RWPE1 (cell line): ENCODE data around the gene IGFBP3.

Source experiments
- CTCF ChIA-PET: fragments of 350-600 bp; sonication (Branson Sonifier 250); formaldehyde crosslinking; extraction: SDS; loops from one replicate; lab custom pipeline; 2021; lab: Yijun Ruan, JAX
- POLR2A ChIA-PET: fragments of 400-600 bp; formaldehyde crosslinking; extraction: SDS; loops from one replicate; lab custom pipeline; 2020; ENCODE audit warnings: antibody characterized with exemption; ENCODE audit not compliant: low non-redundant PET; lab: Yijun Ruan, JAX
- DNase-seq: peaks from one replicate; pipeline ENCODE4 v3.0.0; 2012; ENCODE audit warnings: low spot score
- H3K27ac ChIP-seq: fragments of 450-650 bp; 2 replicates; pipeline ENCODE4 v1.5.1; 2017
- CTCF ChIP-seq: fragments of 450-650 bp; conservative IDR thresholded peaks from 2 replicates; pipeline ENCODE4 v1.5.1; 2017; ENCODE audit warnings: low read depth, mild to moderate bottlenecking

Gene IGFBP3

GRCh38 chr7:45888993-45889366 is 32.1 kb downstream of the IGFBP3 start:
- TF ChIP-seq CTCF, result no peak
- POLR2A ChIA-PET, result no interaction called here
- DNase-seq, result no peak
- no peak overlapping the region for H3K27ac ChIP-seq
- CTCF ChIA-PET, result interaction anchor here (0.7 kb wide), 1 partner anchor 1365 kb away, joined by 3 read pairs; no protein-coding TSS in a partner anchor

- CTCF ChIA-PET, result interaction anchor here (0.6 to 0.7 kb wide), 3 partner anchors 273 to 1366 kb away, joined by 3 to 5 read pairs (median 3); no protein-coding TSS in a partner anchor
- no peak for DNase-seq
- POLR2A ChIA-PET, result no interaction called here
- no peak for TF ChIP-seq CTCF
- H3K27ac ChIP-seq, result no peak within 1 kb of the TSS
Observed at GRCh38 chr7:45888185-45888992, 32.7 kb downstream of the IGFBP3 start, which contains the start of gene IGFBP1. Gene IGFBP1, plus strand, starts transcription at chr7:45888488. Its CDS starts 165 bp downstream, at chr7:45888653.

- CTCF ChIA-PET, result interaction anchor here (0.6 to 0.7 kb wide), 2 partner anchors 274 to 1279 kb away, joined by 3 to 5 read pairs; no protein-coding TSS in a partner anchor
- no peak for DNase-seq
- POLR2A ChIA-PET, result no interaction called here
- TF ChIP-seq CTCF, result no peak
- H3K27ac ChIP-seq, result no peak overlapping the region
Observed at GRCh38 chr7:45886931-45887667, 34.0 kb downstream of the IGFBP3 start.

GRCh38 chr7:45885264-45885882 is 35.7 kb downstream of the IGFBP3 start:
- POLR2A ChIA-PET, result no interaction called here
- no peak for TF ChIP-seq CTCF
- DNase-seq, result no peak
- CTCF ChIA-PET, result no interaction called here
- no peak overlapping the region for H3K27ac ChIP-seq

- no peak for DNase-seq
- CTCF ChIA-PET, result interaction anchor here (0.8 kb wide), 1 partner anchor 34 kb away, joined by 3 read pairs; no protein-coding TSS in a partner anchor
- POLR2A ChIA-PET, result no interaction called here
- no peak overlapping the region for H3K27ac ChIP-seq
- no peak for TF ChIP-seq CTCF
Observed at GRCh38 chr7:45884136-45884535, 36.9 kb downstream of the IGFBP3 start.

- no peak for DNase-seq
- POLR2A ChIA-PET, result no interaction called here
- H3K27ac ChIP-seq, result no peak overlapping the region
- CTCF ChIA-PET, result interaction anchor here (0.6 kb wide), 1 partner anchor 972 kb away, joined by 8 read pairs; no protein-coding TSS in a partner anchor
- no peak for TF ChIP-seq CTCF
Observed at GRCh38 chr7:45882465-45882810, 38.6 kb downstream of the IGFBP3 start.
